GM12878 (cell line): ENCODE data around the gene HAUS1. TPM values are rescaled to one million over a fixed set of nuclear protein-coding genes. Genes with fewer than 3 reads are reported as not detected.
"Not testable (repeated sequence)": the region's sequence is repeated elsewhere in the genome, so short reads cannot be mapped to it uniquely, and the experiment has no call there.

Experiments used
- ATAC-seq: fragments of 200-7000 bp; cut with Tn5 transposase; 3 replicates; pipeline ENCODE4 v1.9.1; 2020; ENCODE audit warnings: mild to moderate bottlenecking, moderate library complexity
- BruUV-seq: library from RNA; stranded (reverse); fragments of 400-500 nt; replicated peaks from 2 replicates; lab custom pipeline; 2021; lab: Mats Ljungman, UMichigan
- CTCF ChIA-PET: fragments of 300-600 bp; sonication (Branson Sonifier 250); formaldehyde crosslinking; extraction: SDS; loops from one replicate; lab custom pipeline; 2021; ENCODE audit warnings: inconsistent platforms; lab: Yijun Ruan, JAX
- POLR2A ChIA-PET: fragments of 350-600 bp; formaldehyde crosslinking; extraction: SDS; loops from one replicate; lab custom pipeline; 2021; ENCODE audit warnings: inconsistent platforms; lab: Charles Lee
- RAD21 ChIA-PET: fragments of 300-600 bp; sonication (Branson Sonifier 250); formaldehyde crosslinking; loops from one replicate; lab custom pipeline; 2023; ENCODE audit warnings: antibody characterized with exemption; ENCODE audit not compliant: unreplicated experiment; lab: Charles Lee
- SMC1A ChIA-PET: fragments of 300-600 bp; sonication (Branson Sonifier 250); formaldehyde crosslinking; loops from one replicate; lab custom pipeline; 2023; ENCODE audit not compliant: unreplicated experiment, uncharacterized antibody; lab: Charles Lee
- DNase-seq: peaks from one replicate; pipeline ENCODE4 v3.0.0-alpha.2; 2011; ENCODE audit warnings: low read depth, low spot score
- FAIRE-seq: peaks from 3 replicates; lab custom pipeline; 2011; peaks lifted over from hg19 to GRCh38; lab: Jason Lieb, UNC
- H2AFZ ChIP-seq: 2 replicates; pipeline ENCODE4 v1.6.0; 2011; ENCODE audit warnings: low read depth, low read length, control low read depth; ENCODE audit not compliant: control insufficient read depth
- H3K27ac ChIP-seq: 2 replicates; pipeline ENCODE4 v1.5.1; 2011; ENCODE audit warnings: control low read depth; ENCODE audit not compliant: control insufficient read depth, insufficient read depth
- H3K27me3 ChIP-seq, 2 experiments: replicated peaks in 1 of 2; 2 replicates each; pipeline versions ENCODE4 v1.6.0 to v1.6.1; 2011; ENCODE audit warnings: low read length in 1 of 2; ENCODE audit not compliant: control insufficient read depth in 2 of 2, insufficient read depth in 2 of 2
- H3K36me3 ChIP-seq, 2 experiments: 2 replicates each; pipeline ENCODE4 v1.5.1; 2011; ENCODE audit warnings: low read length in 1 of 2; ENCODE audit not compliant: control insufficient read depth in 2 of 2, insufficient read depth in 2 of 2
- H3K4me1 ChIP-seq: 2 replicates; pipeline ENCODE4 v1.6.1; 2011; ENCODE audit warnings: mild to moderate bottlenecking, low read length, moderate library complexity, mixed read lengths; ENCODE audit not compliant: control insufficient read depth, insufficient read depth
- H3K4me2 ChIP-seq: 2 replicates; pipeline ENCODE4 v1.6.0; 2011; ENCODE audit warnings: control low read depth; ENCODE audit not compliant: control insufficient read depth, insufficient read depth
- H3K4me3 ChIP-seq: fragments of 200-600 bp; sonication (generic); 2 replicates; pipeline ENCODE4 v1.5.1; 2016
- H3K79me2 ChIP-seq: 2 replicates; pipeline ENCODE4 v1.6.0; 2011; ENCODE audit warnings: low read length; ENCODE audit not compliant: control insufficient read depth, insufficient read depth
- H3K9ac ChIP-seq: 2 replicates; pipeline ENCODE4 v1.8.0; 2011; ENCODE audit warnings: low read length, control low read depth, mixed read lengths; ENCODE audit not compliant: control insufficient read depth, insufficient read depth
- H3K9me3 ChIP-seq: replicated peaks from 3 replicates; pipeline ENCODE4 v1.5.1; 2011; ENCODE audit warnings: mild to moderate bottlenecking, low read length; ENCODE audit not compliant: control insufficient read depth, insufficient read depth
- H4K20me1 ChIP-seq: 2 replicates; pipeline ENCODE4 v1.6.0; 2011; ENCODE audit not compliant: control insufficient read depth, insufficient read depth
- CBX3 ChIP-seq: fragments of 200-600 bp; sonication (generic); IDR thresholded peaks from 2 replicates; pipeline ENCODE4 v1.6.1; 2016; ENCODE audit warnings: low read depth, borderline replicate concordance
- EED ChIP-seq: sonication (generic); IDR thresholded peaks from 2 replicates; pipeline ENCODE4 v1.6.1; 2016; ENCODE audit warnings: antibody characterized with exemption, low read depth
- JUNB ChIP-seq: IDR thresholded peaks from 2 replicates; pipeline ENCODE4 v1.6.1; 2016; ENCODE audit warnings: antibody characterized with exemption, mild to moderate bottlenecking
- JUND ChIP-seq: IDR thresholded peaks from 2 replicates; pipeline ENCODE4 v1.6.1; 2012; ENCODE audit warnings: low read depth, mild to moderate bottlenecking, low read length, improper control_type of control experiment, moderate library complexity
- MEF2A ChIP-seq: IDR thresholded peaks from 2 replicates; pipeline ENCODE4 v1.6.1; 2011; ENCODE audit warnings: low read depth, mild to moderate bottlenecking, low read length, moderate library complexity; ENCODE audit not compliant: insufficient read depth
- MTA3 ChIP-seq: IDR thresholded peaks from 2 replicates; pipeline ENCODE4 v1.6.1; 2012; ENCODE audit warnings: low read length, inconsistent platforms, borderline replicate concordance
- NFIC ChIP-seq: IDR thresholded peaks from 2 replicates; pipeline ENCODE4 v1.6.1; 2012; ENCODE audit warnings: low read depth, mild to moderate bottlenecking, inconsistent platforms, low read length, moderate library complexity
- POLR2AphosphoS2 ChIP-seq: IDR thresholded peaks from 2 replicates; pipeline ENCODE4 v1.6.1; 2011; ENCODE audit warnings: low read depth, mild to moderate bottlenecking, low read length, improper control_type of control experiment, moderate library complexity
- POU2F2 ChIP-seq: IDR thresholded peaks from 3 replicates; pipeline ENCODE4 v1.6.1; 2011; ENCODE audit warnings: low read depth, mild to moderate bottlenecking, low read length, borderline replicate concordance
- SIN3A ChIP-seq: IDR thresholded peaks from 2 replicates; pipeline ENCODE4 v1.6.1; 2012; ENCODE audit warnings: low read depth, low read length, improper control_type of control experiment
- SMC3 ChIP-seq: IDR thresholded peaks from 2 replicates; pipeline ENCODE4 v1.6.1; 2011; ENCODE audit warnings: low read length, improper control_type of control experiment, borderline replicate concordance
- TCF7 ChIP-seq: IDR thresholded peaks from 2 replicates; pipeline ENCODE4 v1.6.1; 2014; ENCODE audit warnings: antibody characterized with exemption, borderline replicate concordance
- ZNF274 ChIP-seq: IDR thresholded peaks from one replicate; pipeline ENCODE4 v1.8.0; 2011; ENCODE audit not compliant: insufficient read length, insufficient read depth
- WGBS: methylation state at CpG from one replicate; pipeline ENCODE4 v1.1.6; 2016; ENCODE audit warnings: low lambda C conversion rate; ENCODE audit not compliant: insufficient replicate concordance, insufficient coverage; ENCODE audit errors: missing lambda C conversion rate; 5-methylcytosine and 5-hydroxymethylcytosine counted together
- in situ Hi-C: fragments of 300-500 bp; cut with MboI; formaldehyde crosslinking; loops from 9 replicates; pipeline ENCODE4 v1.14.3; 2018; ENCODE audit warnings: mixed read lengths
- intact Hi-C: fragments of 100-400 bp; cut with micrococcal nuclease; formaldehyde crosslinking; loops from one replicate; pipeline ENCODE4 v1.14.2; 2022; ENCODE audit not compliant: unreplicated experiment
- polyA plus RNA-seq, 11 experiments: library from polyadenylated mRNA; depleted of rRNA in 4 of 11; unstranded in 6 of 11; stranded (reverse) in 5 of 11; fragments of >200 nt; fragmentation: Nextera tagmentation in 4 of 11; fragmentation: Illumina TruSeq in 1 of 11; extraction: Ambion mirVana in 4 of 11; extraction: Trizol in 1 of 11; gene quantifications; 1 replicate in 1 of 11; 2 replicates in 10 of 11; pipeline versions ENCODE4 v1.2.1 to v1.2.3, GENCODE V29; 2011 to 2016; ENCODE audit warnings: inconsistent platforms in 2 of 11, missing spikeins in 2 of 11, low read depth in 1 of 11
- total RNA-seq, 4 experiments: library from RNA; depleted of rRNA in 3 of 4; stranded (reverse); fragments of >200 nt in 3 of 4; fragmentation: Illumina TruSeq in 1 of 4; extraction: Trizol in 1 of 4; gene quantifications; 2 replicates each; pipeline versions ENCODE4 v1.2.1 to v1.2.3, GENCODE V29; 2013 to 2021
- TF ChIP-seq, protein P1 (sequence below): fragments of 450-650 bp; IDR thresholded peaks from 2 replicates; pipeline ENCODE4 v1.6.1; 2016; ENCODE audit warnings: mild to moderate bottlenecking
- TF ChIP-seq, protein P2 (sequence below): fragments of 450-650 bp; IDR thresholded peaks from 2 replicates; pipeline ENCODE4 v1.6.1; 2017; ENCODE audit warnings: borderline replicate concordance
- TF ChIP-seq, protein P3 (sequence below): IDR thresholded peaks from 2 replicates; pipeline ENCODE4 v1.6.1; 2011; ENCODE audit warnings: low read depth, low read length, improper control_type of control experiment, borderline replicate concordance

HAUS1 gene
- total and polyA plus RNA-seq, 10 of the 15 experiments (the other 5 are each of a cell fraction or from before 2014, with no cell fraction given): 41.2 to 182 (median 91.9) TPM

DNA sequence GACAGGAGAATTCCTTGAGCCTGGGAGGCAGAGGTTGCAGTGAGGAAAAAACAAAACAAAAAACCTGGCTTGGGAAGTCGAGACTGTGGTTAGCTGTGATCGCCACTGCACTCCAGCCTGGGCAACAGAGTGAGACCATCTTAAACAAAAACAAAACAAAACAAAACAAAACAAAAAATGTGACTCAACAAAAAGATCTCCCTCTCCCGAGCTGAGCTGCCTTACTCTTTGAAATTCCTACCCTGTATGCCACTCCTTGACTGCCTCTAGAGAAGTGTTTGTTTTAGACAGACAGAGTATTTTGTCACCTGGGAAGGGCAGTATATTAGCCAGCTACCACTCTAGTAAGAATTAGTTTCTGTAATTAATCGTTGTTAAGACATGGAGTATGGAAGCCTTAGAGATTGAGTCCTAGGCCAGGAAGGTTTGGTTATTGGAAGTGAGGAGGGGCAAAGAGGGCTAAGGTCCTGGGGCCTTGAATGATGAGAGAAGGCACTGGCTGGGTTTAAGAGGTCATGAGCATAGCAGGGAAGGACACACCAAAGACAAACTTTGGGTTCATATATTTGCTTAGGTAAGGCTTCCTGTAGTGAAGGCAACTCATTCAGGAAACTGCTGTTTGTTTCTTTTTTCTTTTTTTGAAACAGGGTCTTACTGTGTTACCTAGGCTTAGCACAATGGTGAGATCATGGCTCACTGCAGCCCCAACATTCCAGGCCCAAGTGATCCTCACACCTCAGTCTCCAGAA is 56.0 kb downstream of the HAUS1 start:
- no peaks in the 10 kb centered on the region for H3K79me2 ChIP-seq
- no peak overlapping the region for H3K9ac ChIP-seq
- no peaks in the 10 kb centered on the region for H4K20me1 ChIP-seq
- no peak overlapping the region for H3K4me3 ChIP-seq
- in situ Hi-C loops: no loop called here
- TF ChIP-seq SIN3A (no peak), CBX3 (no peak), NFIC (no peak), POU2F2 (no peak), JUND (no peak), MEF2A (no peak), EED (no peak), TCF7 (no peak), POLR2AphosphoS2 (no peak), MTA3 (no peak), SMC3 (no peak), JUNB (no peak), ZNF274 (no peak)
- TF ChIP-seq, protein P1, sequence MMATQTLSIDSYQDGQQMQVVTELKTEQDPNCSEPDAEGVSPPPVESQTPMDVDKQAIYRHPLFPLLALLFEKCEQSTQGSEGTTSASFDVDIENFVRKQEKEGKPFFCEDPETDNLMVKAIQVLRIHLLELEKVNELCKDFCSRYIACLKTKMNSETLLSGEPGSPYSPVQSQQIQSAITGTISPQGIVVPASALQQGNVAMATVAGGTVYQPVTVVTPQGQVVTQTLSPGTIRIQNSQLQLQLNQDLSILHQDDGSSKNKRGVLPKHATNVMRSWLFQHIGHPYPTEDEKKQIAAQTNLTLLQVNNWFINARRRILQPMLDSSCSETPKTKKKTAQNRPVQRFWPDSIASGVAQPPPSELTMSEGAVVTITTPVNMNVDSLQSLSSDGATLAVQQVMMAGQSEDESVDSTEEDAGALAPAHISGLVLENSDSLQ: no peak
- TF ChIP-seq, protein P2, sequence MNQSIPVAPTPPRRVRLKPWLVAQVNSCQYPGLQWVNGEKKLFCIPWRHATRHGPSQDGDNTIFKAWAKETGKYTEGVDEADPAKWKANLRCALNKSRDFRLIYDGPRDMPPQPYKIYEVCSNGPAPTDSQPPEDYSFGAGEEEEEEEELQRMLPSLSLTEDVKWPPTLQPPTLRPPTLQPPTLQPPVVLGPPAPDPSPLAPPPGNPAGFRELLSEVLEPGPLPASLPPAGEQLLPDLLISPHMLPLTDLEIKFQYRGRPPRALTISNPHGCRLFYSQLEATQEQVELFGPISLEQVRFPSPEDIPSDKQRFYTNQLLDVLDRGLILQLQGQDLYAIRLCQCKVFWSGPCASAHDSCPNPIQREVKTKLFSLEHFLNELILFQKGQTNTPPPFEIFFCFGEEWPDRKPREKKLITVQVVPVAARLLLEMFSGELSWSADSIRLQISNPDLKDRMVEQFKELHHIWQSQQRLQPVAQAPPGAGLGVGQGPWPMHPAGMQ: no peak
- TF ChIP-seq, protein P3, sequence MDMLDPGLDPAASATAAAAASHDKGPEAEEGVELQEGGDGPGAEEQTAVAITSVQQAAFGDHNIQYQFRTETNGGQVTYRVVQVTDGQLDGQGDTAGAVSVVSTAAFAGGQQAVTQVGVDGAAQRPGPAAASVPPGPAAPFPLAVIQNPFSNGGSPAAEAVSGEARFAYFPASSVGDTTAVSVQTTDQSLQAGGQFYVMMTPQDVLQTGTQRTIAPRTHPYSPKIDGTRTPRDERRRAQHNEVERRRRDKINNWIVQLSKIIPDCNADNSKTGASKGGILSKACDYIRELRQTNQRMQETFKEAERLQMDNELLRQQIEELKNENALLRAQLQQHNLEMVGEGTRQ: no peak
- peaks cover 8% of the 10 kb centered on the region; the same call in 1 of the 2 replicates for H3K4me1 ChIP-seq
- H3K9me3 ChIP-seq: no peaks in the 10 kb centered on the region
- H3K27me3 ChIP-seq: no peaks in the 10 kb centered on the region
- ChIA-PET RAD21 (no interaction called here), CTCF (interaction anchor here (1.3 to 5.8 kb wide), 4 partner anchors 9 to 498 kb away, joined by 5 to 33 read pairs (median 13); a partner anchor contains a TSS), POLR2A (no interaction called here), SMC1A (interaction anchor here (1.7 kb wide), 1 partner anchor 13 kb away, joined by 5 read pairs; a partner anchor contains a TSS)
- H3K4me2 ChIP-seq: no peak overlapping the region
- intact Hi-C loops: no loop called here
- no TSS peak for BruUV-seq
- WGBS: 54% methylated on average over 4 of the region's 4 CpGs
- DNase-seq (no peak), ATAC-seq (no peak), FAIRE-seq (no peak)
- no peak overlapping the region for H3K27ac ChIP-seq
- no peak overlapping the region for H2AFZ ChIP-seq
- H3K36me3 ChIP-seq: no peaks in the 10 kb centered on the region

DNA sequence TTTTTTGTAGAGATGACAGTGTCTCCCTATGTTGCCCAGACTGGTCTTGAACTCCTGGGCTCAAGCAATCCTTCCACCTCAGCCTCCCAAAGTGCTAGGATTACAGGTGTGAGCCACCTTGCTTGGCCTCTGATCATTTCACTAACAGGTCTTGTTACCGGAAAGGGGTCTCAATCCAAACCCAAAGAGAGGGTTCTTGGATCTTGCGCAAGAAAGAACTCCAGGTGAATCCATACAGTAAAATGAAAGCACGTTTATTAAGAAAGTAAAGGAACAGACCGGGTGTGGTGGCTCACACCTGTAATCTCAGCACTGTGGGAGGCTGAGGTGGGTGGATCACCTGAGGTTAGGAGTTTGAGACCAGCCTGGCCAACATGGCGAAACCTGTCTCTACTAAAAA is 56.7 kb downstream of the HAUS1 start:
- H3K4me3 ChIP-seq, ATAC-seq, H3K4me1 ChIP-seq, FAIRE-seq, H3K4me2 ChIP-seq, intact Hi-C loops, in situ Hi-C loops, H3K36me3 ChIP-seq, H2AFZ ChIP-seq, H3K27me3 ChIP-seq, POLR2A ChIA-PET, H3K9me3 ChIP-seq, DNase-seq, H3K9ac ChIP-seq, BruUV-seq, H4K20me1 ChIP-seq, H3K27ac ChIP-seq, H3K79me2 ChIP-seq, SMC1A ChIA-PET: not testable (repeated sequence)
- WGBS: 78% methylated on average over 5 of the region's 5 CpGs
- ChIA-PET RAD21 (interaction anchor here (0.6 kb wide), 1 partner anchor 322 kb away, joined by 3 read pairs; no protein-coding TSS in a partner anchor), CTCF (interaction anchor here (2.4 to 5.8 kb wide), 3 partner anchors 12 to 14 kb away, joined by 16 to 33 read pairs (median 24); a partner anchor contains a TSS)
